Measurements from ENCODE around the gene CD248.

Gene CD248

GRCh38 chr11:66341502-66342126, 24.8 kb upstream of the CD248 start:
- DNase-seq (ENCODE audit: low read depth): no peak

DNA sequence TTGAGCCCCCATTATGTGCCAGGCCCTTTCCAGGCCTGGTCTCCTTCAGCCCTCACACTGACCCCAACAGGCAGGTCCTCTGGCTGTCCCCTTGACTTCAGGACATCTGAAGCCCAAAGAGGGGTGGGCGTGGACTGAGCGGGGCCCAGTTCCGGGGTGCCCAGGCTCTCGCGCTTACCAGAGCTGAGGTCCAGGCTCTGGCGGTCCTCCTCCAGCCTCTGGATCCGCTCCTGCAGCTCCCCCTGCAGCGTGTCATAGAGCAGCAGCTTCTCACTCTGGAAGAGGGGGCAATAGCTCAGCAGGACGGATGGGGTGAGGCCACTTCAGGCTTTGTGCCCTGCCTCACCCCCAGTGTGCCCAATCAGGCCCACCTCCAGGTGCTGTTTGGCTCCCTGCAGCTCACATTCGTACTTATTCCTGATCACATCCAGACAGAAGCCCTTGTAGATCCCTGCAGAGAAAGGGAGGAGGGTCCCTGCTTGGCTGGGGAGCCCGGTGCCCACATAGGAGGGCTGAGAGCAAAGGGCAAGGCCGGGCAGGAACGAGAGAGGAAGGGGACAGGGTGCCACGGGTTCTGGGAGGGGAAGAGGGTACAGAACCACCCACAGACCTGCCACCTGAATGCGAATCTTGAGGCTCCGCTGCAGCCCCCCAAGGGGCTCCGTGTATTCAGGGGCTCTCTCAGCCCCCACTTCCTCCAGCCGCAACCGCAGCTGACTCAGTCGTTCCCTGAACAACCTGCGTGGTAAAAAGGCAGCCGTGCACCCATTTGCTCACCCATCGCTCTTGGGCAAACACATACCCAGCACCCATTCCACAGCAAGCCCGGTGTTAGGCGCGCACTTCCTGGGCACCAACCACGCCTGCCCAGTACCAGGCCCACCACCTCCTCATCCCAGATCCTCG, 24.0 kb upstream of the CD248 start:
- no peak for DNase-seq (ENCODE audit: low read depth)

DNA sequence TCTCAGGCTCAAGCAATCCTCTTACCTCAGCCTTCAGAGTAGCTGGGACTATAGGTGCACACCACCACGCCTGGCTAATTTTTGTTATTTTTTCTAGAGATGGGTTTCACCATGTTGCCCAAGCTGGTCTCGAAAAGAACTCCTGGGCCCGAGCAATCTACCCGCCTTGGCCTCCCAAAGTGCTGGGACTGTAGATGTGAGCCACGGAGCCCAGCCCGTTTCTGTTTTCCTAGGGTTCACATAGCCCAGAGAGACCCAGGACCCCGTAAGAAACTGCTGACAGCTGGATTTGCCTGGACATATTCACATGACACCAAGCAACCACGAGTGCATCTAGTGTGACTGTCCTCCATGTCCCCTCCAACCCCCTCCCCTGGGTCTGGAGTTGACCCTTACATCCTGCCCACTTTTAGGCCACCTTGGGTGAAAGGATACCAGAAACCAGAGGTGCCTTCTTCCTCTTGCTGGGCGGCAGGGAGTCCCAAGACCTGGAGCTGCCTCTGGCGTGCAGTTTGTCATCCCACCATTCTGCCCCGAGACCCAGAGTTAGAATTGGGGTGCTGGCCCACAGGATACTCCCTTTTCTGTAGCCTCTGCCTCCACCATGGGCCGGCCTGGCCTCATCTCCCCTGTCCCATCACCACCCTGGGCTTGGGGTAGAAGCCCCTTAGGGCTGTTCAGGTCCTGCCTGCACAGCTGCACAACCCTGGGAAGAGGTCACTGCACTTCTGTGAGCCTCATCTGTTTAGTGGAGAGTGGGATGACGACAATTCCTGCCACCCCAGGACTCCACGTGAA, 23.0 kb upstream of the CD248 start:
- no peak for DNase-seq (ENCODE audit: low read depth)

- DNase-seq (ENCODE audit: low read depth): no peak
Measured at GRCh38 chr11:66339162-66339675, 22.4 kb upstream of the CD248 start.

DNA sequence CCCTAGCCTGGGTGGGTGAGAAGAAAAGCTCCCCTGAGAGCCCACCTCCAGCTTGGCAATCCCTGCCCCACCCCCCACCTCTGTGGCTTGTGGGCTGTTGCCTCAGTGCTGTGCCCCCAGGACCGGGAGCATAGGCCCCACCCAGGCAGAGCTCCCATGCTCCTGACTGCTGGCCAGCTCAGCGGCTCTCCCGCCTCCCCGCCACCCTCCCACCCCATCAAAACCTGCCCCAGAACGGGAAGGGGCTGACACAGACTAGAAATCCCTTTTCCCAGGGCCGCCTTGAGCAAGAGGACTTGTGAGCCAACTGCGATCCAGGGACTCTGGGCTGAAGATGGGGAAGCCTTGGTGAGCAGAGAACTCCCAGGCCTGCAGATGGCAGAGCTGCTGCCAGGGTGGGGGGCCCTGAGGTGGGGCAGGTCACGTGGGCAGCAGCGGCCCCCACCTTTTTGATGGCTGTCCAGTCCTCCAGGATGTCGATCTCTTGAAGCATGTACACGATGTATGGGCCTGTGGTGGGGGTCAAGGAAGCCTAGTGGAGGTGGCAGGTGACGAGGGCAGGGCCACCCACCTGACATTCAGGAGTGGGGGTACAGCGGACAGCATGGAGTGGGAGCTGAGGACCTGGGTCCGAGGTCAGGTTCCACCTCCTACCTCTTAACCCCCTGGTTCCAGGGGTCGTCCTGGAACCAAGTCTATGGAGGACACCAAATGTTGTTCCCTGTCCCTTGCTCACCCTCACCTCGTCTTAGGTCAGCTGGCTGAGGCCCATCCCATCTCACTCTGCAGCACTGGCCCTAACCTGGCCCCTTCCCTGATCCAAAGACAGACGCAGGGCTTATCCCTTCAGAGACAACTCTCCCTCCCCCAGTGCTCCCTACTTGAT, 21.7 kb upstream of the CD248 start:
- DNase-seq (ENCODE audit: low read depth): no peak

- DNase-seq (ENCODE audit: low read depth): no peak
Measured at GRCh38 chr11:66337103-66337899, 20.5 kb upstream of the CD248 start.

DNA sequence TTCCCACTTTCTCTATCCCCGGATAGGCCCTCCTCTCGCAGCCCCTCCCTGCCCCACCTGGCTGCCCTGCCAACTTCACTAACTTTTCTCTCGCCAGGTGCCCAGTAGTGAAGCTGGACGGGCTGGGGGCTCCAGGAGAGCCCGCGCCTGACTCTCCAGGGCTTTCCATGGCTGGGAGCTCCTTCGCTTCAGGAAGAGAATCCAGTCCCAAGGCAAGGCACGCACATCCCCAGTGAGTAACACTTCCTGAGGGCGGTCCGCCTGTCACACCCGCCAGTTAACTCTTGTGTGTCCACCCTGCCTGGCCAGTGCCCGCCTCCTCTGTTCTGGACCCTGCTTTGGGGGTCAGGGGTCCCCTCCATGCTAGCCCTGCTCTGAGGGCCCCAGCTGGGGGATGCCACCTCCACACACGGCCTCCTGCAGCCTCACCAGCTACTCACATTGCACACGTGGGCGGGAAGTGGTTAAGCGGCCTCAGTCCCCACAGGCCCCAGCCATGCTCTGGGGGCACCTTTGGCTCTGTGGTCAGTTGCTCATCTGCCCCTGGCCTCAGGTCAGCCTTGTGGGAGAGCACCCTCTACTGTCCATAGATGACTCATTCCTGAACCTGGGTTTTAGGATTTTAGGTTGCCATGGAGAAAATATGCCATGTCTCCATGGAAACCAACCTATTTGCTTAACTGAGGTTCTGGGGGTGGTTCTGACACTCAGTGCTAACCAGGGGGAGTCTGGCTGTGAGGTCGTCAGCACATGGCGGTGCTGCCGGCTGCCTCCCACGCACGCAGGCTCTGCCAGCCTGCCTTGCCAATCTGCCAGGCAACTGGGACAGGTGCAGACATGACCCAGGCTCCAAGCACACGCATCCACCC, 19.6 kb upstream of the CD248 start, which contains the start of gene RIN1:
RIN1 (minus strand) TSS at position 201 of the 869 bp plus-strand sequence; CDS start at position 169, 32 bp downstream.
- peak; percentile 97 for DNase-seq (ENCODE audit: low read depth)

- DNase-seq (ENCODE audit: low read depth): no peak
Measured at GRCh38 chr11:66335531-66336233, 18.8 kb upstream of the CD248 start.

GRCh38 chr11:66334605-66335442, 18.0 kb upstream of the CD248 start:
- DNase-seq (ENCODE audit: low read depth): no peak

- DNase-seq (ENCODE audit: low read depth): no peak
Measured at GRCh38 chr11:66333896-66334604, 17.2 kb upstream of the CD248 start.

GRCh38 chr11:66333220-66333877, 16.5 kb upstream of the CD248 start:
- no peak for DNase-seq (ENCODE audit: low read depth)

DNA sequence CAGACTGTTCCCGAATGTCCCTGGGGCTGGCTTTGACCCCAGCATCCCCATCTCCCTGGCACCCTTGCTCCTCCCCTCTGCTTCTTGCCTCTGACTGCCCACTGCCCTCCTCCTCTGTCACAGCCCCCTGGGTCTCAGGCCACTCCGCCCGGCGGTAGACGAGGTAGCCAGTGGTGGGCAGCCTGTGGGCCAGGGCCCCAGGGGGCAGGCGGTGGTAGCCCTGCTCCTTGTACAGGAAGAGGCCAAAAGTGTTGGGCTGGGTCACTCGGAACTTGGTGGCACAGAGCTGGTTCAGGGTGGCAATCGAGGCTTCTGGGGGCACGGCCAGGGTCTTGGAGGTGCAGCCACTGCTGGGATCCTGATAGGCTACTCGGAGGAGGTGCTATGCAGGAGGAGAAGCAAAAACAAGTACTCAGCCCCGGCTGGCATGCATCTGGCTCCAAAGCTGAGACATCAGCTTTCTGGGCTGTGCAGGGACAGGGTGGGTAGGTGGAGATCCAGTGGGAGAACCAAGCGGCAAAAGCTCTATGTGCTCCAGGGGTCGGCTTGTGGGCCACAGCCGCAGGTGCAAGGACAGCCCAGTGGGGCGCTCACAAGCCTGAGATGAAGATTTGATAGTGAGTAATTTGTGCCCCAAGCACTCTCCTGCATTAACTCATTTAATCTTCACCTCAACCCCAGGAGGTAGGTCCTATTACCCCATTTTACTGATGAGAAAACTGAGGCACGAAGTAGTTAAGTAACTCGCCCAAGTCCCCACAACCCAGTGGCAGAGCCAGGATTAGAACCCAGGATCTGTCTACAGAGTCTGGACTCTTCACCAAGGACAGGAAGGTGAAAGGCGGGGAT, 15.8 kb upstream of the CD248 start:
- no peak for DNase-seq (ENCODE audit: low read depth)

DNA sequence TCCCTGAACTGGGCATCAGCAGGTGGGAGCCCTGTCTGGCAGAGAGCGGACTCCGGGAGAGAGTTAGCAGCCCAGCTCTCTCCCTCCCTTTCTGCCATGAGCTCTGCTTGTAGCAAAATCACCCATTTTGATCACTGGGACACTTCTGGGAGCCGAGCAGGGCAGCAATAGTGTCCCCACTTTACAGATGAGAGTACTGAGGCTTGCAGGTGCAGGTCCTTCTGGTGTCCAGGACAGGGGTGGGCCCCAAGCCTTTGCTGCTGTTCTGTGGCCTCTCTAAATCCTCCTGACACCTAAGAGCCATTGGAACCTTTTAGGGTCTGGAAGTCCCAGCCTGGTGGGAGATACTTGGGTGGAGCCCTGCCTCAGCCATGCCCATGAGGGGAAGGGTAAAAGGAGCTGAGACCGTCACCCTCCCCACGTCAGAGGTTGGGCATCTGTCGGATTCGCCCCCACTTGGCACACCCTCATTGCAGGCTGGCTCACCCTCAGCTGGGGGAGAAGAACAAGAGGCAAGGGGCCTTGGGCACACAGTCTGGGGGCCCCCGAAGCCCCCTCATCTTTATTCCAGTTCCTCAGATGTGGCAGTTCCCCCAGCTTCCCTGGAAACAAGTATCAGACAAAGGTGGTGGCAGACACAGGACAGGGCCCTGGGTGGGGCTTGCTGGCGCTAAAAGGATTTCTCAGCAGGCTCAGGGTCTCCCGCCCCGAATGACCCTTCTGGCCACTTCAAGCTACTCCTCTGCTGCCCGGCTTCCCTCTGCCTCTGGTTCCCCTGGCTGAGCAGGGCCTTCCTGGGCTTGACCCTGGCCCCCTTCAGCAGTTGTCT, 14.9 kb upstream of the CD248 start:
- no peak for DNase-seq (ENCODE audit: low read depth)

- DNase-seq (ENCODE audit: low read depth): no peak
Measured at GRCh38 chr11:66330931-66331330, 14.1 kb upstream of the CD248 start.

DNA sequence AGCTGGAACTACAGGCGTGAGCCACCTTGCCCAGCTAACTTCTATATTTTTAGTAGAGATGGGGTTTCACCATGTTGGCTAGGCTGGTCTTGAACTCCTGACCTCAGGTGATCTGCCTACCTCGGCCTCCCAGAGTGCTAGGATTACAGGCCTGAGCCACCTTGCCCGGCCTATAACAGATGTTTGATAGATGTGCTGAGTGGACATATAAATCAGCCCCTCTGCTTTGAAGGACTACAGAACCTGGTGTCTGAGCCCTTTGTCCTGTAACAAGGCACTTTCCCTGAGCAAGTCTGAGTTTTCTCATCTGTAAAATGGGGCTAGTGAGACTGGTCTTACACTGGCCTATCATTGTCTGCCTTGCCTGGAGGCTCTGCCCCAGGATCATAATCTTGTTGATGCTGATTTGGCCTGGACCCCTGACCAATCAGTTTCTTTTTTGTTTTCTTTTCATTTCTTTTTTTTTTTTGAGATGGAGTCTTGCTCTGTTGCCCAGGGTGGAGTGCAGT, 12.4 kb upstream of the CD248 start:
- no peak for DNase-seq (ENCODE audit: low read depth)
